ENCODE data around the gene SREBF2. TPM values are rescaled to one million over a fixed set of nuclear protein-coding genes. Genes with fewer than 3 reads are reported as not detected.
A peak's percentile ranks its signal among the peaks of the same experiment; 100 is the strongest.
"Not testable (repeated sequence)": the region's sequence is repeated elsewhere in the genome, so short reads cannot be mapped to it uniquely, and the experiment has no call there.

SREBF2 gene
- polyA plus RNA-seq, 10 donors: 60.8 to 102 (median 78.3) TPM

DNA sequence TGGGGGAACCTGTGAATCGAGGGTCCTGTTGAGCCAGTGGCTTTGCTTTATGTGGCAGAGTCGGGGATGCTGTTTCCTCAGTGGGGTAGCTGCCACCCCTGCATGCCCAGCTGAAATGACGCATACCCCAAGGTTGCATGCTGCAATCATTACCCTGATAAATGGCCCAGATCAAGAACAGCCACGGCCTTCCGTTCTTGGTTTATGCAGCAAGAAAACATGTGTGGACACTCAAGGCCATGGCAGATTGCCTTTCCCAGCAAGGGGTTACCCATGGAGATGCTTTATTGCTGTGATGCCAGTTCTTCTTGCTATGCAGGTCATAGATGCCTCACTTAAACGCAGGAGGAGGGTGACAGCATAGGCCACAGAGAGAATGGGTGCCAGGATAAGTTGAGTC, 14.3 kb upstream of the SREBF2 start:
- DNase-seq: no peak

DNA sequence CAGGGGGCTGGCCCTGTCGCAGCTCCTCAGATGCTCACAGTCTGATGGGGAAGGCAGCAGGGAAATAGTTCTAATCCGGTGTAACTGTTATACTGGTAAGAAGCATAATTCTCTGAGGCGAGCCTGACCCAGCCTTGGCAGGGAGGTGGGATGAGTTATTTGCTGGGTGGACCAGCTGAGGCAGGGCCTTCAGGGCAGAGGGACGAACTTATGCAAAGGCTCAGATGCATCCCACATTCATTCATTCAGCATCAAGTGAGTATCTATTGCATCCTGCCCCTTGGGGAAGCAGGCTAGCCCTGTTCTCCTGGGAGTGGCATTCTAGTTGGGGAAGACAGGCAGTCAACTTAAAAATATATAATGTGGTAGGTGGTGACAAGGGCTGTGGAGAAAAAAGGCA, 13.6 kb upstream of the SREBF2 start:
- no peak for DNase-seq

DNA sequence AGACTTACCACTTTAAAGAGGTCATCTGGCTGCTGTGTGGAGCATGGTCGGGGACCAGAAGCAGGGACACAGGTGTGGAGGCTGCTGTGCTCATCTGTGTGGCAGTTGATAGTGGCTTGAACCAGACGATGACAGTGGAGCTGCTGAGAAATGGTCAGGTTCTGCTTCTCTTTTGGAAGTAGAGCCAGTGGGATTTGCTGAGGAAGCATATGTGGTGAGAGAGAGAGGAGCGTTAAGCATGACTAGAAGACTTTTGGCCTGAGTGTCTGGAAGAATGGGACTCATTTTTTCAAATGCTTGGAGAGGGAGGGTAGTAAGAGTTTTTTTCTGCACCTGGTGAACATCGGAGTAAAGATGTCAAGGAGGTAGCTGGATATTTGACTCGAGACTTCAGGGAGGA, 12.5 kb upstream of the SREBF2 start:
- no peak for DNase-seq

DNA sequence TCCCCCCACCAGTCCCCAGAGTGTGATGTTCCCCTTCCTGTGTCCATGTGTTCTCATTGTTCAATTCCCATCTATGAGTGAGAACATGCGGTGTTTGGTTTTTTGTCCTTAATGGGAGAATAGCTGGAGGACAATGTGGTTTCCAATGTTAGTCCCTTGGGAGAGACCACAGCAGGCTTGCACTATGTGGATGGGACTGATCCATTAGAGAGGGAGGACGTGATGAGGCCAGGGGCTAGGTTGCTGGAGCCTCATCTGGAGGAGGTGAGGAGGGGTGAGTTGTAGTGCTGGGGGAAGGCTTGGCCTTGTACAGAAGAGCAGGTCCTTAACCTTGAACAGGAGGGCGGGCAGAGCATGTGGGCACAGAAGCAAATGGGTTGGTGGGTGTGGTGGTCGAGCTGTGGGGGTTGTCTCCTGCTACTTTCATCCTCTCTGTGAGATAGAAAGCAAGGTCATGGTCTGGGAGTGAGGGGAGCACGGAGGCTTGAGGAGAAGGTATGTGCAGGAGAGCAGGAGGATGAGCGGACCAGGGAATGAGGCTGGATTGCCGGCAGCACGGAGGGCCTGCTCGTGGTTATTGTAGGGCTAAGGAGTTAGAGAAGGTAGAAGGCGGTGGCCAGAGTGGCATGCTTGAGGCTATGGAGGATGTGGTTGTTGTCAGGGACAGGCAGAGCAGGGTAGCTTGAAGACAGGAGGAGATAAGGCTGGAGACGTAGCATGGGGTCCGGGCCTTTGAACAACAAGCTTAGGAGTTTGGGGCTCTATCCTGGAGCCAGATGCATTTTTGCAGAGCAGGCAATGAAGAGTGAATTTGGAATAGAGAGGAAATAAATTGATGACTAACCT, 11.2 kb upstream of the SREBF2 start:
- DNase-seq: no peak

DNA sequence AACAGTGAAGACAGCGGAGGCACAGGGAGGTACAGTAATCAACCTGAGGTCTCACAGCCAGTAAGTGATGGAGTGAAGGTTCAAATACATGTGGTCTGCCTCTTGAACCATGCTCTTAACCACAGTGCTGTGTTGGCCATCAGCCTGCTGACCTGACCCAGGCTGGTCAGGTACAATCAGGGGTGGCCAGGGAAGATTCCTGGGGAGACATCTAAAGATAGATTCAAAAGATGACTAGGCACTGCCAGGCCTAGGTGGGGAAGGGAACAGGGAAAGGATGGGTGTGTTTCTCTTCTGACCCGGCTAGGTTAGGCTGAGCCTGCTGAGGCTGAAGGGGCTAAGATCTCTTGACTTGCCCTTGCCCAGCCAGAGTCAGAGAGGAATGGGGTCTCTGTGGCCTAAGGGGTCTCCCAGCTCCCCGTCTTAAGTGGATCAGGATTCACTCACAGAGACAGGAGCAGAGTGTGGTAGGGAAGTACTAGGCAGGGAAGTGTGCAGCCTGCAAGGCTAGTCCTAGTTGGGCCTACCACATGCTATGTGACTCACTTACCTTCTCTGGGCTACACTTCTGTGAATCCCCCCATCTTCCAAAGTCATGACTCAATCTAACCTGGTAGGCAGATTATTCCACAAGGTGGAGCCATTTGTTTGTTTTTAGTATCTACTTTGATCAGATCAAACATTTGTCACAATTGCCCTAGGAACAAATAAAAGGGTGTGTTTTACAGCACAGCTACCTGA, 10.4 kb upstream of the SREBF2 start:
- DNase-seq: peak in 2 of 3 donors; percentile 55 to 63

DNA sequence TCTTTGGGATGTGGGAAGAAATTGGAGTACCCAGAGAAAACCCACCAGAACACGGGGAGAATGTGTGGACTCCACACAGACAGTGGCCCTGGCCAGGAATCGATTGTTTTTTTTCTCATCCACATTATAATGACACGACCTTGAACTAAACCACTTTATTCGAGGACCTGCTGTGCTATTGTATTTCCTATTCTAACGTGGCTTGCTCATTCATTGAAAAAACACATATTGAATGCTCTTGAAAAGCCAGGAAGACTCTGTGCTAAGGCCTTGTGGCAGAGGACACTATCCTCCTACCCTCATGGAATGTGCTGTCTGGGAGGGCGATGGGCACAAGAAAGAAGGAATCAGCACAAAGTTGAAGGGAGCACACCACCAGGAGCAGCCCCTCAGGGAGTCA, 9.1 kb upstream of the SREBF2 start:
- no peak for DNase-seq

DNA sequence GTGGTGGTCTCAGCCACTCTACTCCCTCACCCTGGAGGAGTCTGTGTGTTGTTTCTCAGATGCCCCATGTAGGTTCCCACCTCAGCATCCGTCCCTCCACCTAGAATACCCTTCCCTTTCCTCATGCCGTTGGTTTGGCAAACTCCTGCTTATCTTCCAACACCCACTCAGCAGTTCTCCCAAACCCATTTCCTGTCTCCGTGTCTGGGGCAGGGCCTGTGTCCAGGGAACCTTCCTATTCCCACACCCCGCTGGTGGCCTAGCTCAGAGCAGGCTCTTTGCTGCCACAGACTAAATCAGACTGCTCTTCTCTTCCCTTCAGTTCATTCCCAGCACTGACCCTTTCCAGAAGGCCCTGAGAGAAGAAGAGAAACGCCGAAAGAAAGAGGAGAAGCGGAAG, 7.5 kb upstream of the SREBF2 start:
- no peak for DNase-seq

DNA sequence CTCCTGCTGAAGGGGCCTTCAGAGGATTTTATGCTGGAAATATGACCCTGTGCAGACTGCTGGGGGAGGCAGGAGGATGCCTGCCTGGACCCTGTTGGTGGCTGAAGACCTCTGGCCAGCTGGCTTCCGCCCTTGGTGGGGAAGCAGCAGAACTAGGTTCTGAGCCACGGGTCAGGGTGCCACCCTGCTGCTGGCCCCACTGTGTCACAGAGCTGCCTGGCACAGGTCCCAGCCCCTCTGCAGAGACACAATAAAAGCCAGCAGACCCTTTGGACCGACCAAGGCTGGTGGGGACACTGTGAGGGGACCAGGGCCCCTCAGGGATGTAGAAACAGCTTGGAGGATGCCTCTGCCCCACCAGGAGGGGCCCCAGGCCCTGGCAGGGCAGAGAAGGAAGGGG, 6.9 kb upstream of the SREBF2 start:
- no peak for DNase-seq

DNA sequence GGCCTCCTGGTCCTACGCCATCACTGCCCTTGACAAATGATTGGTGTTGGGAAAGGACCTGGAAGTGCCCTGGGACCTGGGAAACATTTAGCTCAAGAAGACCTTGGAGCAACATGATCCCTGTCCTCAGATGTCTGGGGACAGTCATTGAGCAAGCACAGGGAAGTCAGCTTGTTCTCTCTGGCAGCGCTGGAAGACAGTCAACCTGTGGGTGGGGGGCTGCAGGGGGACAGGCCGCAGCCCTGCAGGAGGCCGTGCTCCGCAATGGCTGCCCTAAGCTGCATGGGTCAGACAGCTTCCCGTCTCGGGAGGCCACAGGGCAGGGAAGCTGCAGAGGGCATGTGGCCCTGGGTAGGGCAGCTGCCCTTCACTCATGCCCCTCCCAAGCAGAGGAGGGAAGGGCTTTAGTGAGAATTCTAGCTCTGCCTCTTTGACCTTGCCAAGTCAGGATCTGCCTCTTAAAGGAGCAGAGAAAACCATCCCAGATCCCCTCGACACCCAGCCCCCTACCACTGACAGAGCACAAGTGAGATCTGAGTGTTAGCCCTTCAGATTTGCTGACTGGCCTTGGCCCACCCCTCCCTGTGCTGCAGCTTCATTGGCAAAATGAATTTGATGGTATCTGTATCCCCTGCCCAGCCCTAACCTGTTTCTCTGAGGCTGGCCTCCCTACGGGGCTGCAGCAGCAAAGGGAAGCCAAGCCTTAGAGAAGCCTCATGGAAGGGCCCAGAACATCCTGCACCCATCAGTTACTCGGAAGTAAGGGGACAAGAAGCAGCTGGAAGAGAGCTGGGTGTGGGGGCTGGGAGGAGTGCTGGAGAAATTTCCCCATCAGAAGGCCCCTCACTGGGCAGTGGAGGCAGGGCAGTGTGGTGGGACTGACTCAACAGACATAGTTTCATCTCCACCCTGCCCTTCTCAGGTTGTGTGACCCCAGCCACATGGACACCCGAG, 6.2 kb upstream of the SREBF2 start:
- peak in 1 of 3 donors; percentile 45 for DNase-seq

DNA sequence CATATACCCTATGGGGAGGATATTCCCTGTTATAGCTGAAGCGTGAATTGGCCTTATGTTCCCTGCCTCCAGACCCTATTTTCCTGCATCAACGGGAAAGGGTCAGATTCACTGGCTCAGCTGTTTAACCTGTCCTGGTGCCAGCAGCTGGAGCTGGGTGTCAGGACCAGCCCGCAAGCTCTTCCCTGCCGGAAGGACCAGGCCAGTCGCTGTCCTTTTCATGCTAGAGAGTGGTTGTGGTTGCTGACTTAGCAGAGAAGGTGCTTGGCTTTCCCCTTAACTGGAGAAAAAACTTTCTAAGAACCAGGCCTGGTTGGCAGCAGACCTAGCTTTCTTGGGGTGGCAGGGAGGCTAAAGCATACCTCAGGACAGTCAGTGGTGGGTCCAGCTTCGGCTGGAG, 5.2 kb upstream of the SREBF2 start:
- DNase-seq: peak in 2 of 3 donors; percentile 43 to 46

DNA sequence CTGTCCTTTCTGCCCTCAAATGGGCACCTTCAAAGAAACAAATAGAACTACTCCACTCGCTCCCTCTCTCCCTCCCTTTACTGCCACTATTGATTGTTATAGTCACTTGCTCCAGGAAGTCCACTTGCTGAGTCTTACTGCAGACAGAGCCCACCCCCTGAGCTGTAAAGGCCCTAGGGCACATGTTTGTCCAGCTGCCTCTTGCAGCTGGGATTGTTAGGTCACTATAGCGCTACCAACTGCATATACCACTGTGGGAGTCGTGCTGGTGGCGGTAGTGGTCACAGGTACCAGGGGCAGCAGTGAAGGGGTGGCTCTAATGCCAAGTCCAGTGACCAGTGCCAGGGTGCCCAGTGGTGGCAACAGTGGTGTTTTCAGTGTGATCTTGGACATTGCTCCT, 4.4 kb upstream of the SREBF2 start:
- no peak for DNase-seq

DNA sequence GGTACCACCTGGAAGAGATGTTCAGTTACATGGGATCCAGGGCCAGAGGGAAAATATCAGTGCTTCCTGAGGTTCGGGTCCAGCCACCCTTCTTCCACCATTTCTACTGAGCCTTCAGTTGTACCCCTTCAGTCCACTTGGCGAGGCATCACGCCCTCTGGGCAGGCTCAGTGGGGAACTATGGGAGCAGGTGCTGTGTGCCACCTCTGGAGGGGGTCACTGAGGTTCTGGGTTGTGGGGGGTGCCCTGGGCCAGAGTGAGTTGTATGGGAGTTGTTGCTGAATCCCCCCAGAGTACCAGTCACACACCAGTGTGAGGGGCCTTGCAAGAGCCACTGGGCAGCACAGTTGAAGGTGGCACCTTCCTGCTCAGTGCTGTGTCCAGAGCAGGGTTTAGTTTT, 2.7 kb upstream of the SREBF2 start:
- no peak for DNase-seq

DNA sequence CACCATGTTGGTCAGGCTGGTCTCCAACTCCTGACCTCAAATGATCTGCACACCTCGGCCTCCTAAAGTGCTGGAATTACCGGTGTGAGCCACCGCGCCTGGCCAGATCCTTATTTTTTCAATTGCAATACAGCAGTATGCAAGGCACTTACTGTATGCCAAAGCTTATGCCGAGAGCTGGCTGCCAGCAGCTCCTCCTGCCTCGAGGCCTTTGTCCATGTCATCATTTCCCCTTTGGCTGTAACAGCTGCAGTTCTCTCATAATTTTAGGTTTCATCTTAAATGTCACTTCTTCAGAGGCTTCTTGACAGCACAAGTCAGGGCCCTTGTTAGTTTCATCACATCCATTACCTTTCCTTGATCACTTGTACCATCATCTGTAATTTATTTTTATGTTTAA, 1.5 kb upstream of the SREBF2 start:
- DNase-seq: peak in 2 of 3 donors; percentile 51 to 61

DNA sequence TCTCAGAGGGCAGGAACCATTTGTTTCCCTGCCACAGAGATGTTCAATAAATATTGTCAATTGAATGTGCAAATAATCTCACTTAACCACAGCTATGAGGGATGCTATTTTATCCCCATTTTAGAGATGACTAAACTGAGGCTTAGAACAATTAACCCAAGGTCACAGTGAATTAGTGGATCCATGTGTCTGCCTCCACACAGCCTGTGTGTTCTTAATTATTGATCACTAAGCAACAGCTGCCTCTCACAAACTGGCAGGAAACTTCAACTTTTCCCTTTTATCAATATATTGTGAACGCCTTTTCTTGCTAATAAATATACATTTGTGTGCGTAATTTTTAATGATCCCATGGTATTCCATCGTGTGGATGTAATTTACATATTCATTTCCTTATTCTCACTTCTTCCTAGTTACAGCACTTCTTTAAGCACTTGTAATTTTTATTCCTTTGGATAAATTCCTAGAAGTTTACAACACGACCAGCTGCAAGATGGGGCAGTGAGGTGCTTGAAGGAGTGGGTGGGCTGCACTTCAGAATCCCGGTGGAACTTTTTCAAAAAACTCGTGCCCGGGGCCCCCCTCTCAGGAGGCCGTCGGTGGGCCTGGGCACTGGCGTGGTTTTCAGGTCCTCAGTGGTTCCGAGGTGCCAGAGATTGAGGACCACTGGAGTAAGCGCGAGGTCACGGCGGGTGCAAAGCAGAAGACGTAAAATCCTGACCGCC, 915 bp upstream of the SREBF2 start:
- DNase-seq: peak in 1 of 3 donors; percentile 32

DNA sequence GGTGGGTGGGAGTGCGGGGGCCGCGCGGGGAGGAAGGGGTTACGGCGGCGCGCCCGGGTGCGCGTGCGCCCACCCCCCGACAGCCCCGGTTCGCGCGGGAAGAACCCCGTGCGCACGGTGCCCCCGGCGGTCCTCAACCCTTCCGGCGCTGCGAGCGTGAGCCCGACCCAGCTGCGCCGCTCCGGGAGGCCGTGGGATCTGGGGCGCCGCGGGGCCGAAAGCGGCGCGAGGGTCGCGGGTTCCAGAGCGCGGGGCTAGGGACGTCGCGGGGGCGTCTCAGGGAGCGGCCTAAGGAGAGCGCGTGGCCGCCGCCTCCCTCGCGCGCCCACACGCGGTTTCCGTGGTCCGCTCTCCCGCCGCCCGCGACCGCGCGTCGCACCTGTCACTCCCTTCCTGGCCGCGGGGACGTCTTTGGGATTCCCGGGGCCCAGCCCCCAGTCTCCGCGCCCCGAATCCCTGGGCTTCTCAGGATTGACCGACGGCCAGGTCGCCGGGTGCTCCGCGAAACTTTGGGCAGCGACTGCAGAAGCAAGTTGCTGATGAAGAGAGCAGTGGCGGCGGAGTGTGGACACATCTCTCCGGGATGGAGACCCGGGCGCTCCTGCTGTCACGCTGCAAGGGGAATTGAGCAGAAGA, 582 bp downstream of the SREBF2 start:
- peak in 2 of 3 donors; percentile 61 to 88 for DNase-seq

DNA sequence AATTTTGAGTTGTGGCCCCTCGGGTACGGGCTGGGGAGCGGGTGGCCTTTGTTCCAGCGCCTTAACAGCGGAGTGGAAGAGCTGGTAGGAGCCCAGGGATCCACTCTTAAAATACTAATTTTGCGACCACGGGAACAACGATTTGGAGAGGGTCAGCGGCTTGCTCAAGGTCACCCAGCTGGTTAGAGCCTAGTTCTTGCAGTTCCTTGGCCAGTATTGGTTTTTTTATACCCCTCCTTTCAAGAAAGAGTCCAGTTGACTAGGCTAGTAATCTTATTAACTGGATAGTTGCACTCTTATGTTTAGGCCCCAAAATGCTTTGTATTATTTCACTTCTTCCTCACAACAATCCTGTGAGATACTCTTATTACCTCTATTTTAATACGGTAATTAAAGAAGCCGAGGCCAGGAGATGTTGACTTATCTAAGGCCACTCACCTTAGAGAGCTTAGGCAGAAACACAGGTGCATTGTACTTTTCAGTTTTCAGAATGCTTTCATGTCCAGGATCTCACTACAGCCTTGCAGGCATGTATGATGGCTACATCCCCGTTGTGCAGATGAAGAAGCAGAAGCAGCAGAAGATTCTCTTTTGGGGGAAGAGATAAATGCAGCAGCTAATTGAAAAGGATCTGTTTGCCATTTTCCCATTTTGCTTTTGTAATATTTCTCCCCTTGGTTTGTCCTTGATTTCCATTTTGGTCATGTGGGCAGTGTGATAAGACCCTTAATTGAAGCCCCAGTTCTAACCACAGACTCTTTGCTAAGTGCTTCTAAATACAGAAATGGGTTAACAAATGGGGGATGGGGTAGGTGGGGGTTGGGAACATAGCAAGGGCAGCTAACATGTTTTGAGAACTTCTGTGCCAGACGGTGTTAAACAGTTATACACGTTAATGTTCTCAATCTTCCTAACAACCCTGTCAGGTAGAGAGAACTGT, 1.4 kb downstream of the SREBF2 start:
- DNase-seq: no peak

DNA sequence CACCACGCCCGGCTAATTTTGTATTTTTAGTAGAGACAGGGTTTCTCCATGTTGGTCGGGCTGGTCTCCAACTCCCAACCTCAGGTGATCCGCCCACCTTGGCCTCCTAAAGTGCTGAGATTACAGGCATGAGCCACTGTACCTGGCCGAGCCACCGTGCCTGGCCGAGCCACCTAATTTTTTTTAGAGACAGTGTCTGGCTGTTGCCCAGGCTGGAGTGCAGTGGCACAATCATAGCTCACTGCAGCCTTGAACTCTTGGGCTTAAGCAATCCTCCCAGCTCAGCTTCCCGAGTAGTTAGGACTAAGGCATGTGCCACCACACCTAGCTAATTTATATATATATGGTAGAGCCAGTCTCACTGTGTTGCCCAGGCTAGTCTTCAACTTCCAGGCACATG, 2.6 kb downstream of the SREBF2 start:
- DNase-seq: not testable (repeated sequence)

DNA sequence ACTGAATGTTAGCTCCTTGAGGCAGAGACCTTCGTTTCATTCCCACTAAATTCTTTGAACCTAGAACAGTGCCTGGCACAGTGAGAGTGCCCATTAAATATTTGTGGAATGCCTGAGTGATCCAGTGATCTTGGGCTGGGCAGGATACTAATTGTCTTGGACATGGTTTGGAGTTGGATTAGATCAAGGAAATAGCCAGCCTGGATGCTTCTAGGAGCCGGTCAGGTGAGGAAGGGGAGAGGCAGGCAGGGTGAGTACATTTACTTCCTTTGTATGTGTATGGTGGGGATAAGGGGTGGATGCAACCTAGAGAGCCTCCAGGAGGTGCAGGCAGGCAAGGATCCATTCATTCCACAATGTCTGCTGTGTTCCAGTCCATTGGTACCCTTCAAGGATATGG, 3.6 kb downstream of the SREBF2 start:
- DNase-seq: no peak

DNA sequence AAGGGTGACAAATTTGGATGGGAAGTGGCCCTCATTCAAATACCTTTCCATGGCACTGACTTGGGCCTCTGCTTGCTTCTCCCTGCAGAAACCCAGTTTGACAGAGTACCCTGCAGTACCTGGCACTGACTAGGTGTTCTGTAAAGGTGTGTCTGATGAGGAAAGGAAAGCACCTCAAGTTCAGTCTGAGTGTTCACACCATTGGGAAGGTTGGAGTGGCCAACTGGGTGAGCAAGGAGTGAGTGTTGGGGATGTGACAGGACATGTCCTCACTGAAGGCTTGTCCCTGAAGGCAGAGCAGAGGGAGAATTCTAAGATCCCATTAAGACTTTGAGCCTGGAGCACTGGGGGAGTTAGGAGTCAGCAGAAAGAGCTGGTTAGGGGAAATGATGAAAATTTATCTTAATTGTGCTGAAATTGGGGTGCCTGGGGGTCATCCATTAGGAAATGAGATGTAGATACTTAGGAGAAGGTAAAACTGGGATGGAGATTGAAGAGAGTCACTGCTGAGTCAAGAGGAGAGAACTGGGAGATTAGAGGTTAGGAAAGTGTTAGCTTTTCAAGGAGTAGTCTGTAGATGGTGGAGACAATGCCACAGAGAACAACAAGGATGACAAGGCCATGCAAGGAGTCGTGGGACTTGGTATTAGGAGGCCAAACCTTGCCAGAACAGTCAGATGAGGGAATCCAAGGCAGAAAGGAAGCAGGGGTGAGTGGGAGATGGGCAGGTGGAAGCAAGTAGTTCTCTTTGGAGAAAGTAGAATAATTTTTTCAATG, 6.1 kb downstream of the SREBF2 start:
- no peak for DNase-seq

Measured in muscle of back (tissue), 11 donors.